ENCODE data around the gene UBR3. TPM values are rescaled to one million over a fixed set of nuclear protein-coding genes. Genes with fewer than 3 reads are reported as not detected.

Gene UBR3
- total RNA-seq, 1 experiment from 2014 or later: 16.4 TPM

- TF ChIP-seq ZNF138 (CRISPR knock-in tag; conservative IDR thresholded peaks at IDR 0.05) (no peak), MLX (CRISPR knock-in tag; IDR thresholded peaks at IDR 0.05) (no peak), ERG (CRISPR knock-in tag; IDR thresholded peaks at IDR 0.05) (no peak), USF2 (CRISPR knock-in tag; IDR thresholded peaks at IDR 0.05) (no peak), NFE2L1 (CRISPR knock-in tag; IDR thresholded peaks at IDR 0.05) (no peak), SMAD3 (CRISPR knock-in tag; IDR thresholded peaks at IDR 0.05; ENCODE audit: borderline replicate concordance) (no peak)
Observed at GRCh38 chr2:170090229-170090628, 263.0 kb downstream of the UBR3 start (continued).

GRCh38 chr2:170091436-170091835 is 264.2 kb downstream of the UBR3 start:
- ChIA-PET POLR2A (no interaction called here), CTCF (no interaction called here)
- Mint-ChIP-seq H3K36me3 (peaks cover 34% of the 10 kb centered on the region), H3K27me3 (ENCODE audit: low read depth) (no peaks in the 10 kb centered on the region), H3K4me3 (no peak overlapping the region), H3K9me3 (peaks cover 34% of the 10 kb centered on the region), H3K27ac (no peak overlapping the region), H3K4me1 (peaks cover 12% of the 10 kb centered on the region)
- TF ChIP-seq NFATC4 (CRISPR knock-in tag; IDR thresholded peaks at IDR 0.05): no peak
- no peak for TF ChIP-seq IRF1 (CRISPR knock-in tag; IDR thresholded peaks at IDR 0.05)
- no peak for TF ChIP-seq RELA (CRISPR knock-in tag; IDR thresholded peaks at IDR 0.05; ENCODE audit: borderline replicate concordance)
- no peak for TF ChIP-seq KAT7 (CRISPR knock-in tag; IDR thresholded peaks at IDR 0.05; ENCODE audit: borderline replicate concordance)
- TF ChIP-seq ZNF317 (CRISPR knock-in tag; IDR thresholded peaks at IDR 0.05; ENCODE audit: borderline replicate concordance, low read depth): no peak
- no peak for TF ChIP-seq USF1 (CRISPR knock-in tag; IDR thresholded peaks at IDR 0.05)
- TF ChIP-seq JUN (CRISPR knock-in tag; IDR thresholded peaks at IDR 0.05): no peak
- no peak for ATAC-seq
- DNase-seq (ENCODE audit: low spot score): no peak

GRCh38 chr2:170092436-170093060 is 265.3 kb downstream of the UBR3 start:
- H3K36me3 Mint-ChIP-seq: peaks cover 39% of the 10 kb centered on the region
- no peak overlapping the region for H3K4me3 Mint-ChIP-seq
- ChIA-PET POLR2A (no interaction called here), CTCF (no interaction called here)
- no peaks in the 10 kb centered on the region for H3K27me3 Mint-ChIP-seq (ENCODE audit: low read depth)
- ATAC-seq (no peak), DNase-seq (ENCODE audit: low spot score) (no peak)
- H3K4me1 Mint-ChIP-seq: peaks cover 12% of the 10 kb centered on the region
- peaks cover 41% of the 10 kb centered on the region for H3K9me3 Mint-ChIP-seq
- H3K27ac Mint-ChIP-seq: no peak overlapping the region
- no peak for TF ChIP-seq ZNF138 (CRISPR knock-in tag; conservative IDR thresholded peaks at IDR 0.05)
- no peak for TF ChIP-seq OVOL2 (CRISPR knock-in tag; IDR thresholded peaks at IDR 0.05; ENCODE audit: borderline replicate concordance)
- no peak for TF ChIP-seq NR3C1 (CRISPR knock-in tag; conservative IDR thresholded peaks at IDR 0.05; ENCODE audit: low read depth)
- TF ChIP-seq USF1 (CRISPR knock-in tag; IDR thresholded peaks at IDR 0.05): no peak
- no peak for TF ChIP-seq HMGXB4 (CRISPR knock-in tag; IDR thresholded peaks at IDR 0.05)
- no peak for TF ChIP-seq FOXJ3 (CRISPR knock-in tag; IDR thresholded peaks at IDR 0.05; ENCODE audit: borderline replicate concordance)
- no peak for TF ChIP-seq USF2 (CRISPR knock-in tag; IDR thresholded peaks at IDR 0.05)
- no peak for TF ChIP-seq ARID4B (CRISPR knock-in tag; IDR thresholded peaks at IDR 0.05; ENCODE audit: borderline replicate concordance)

Measured in WTC11 (cell line).